Epithelial cell of esophagus (primary cell): ENCODE measurements around the gene CCDC177.
A peak's percentile ranks its signal among the peaks of the same experiment; 100 is the strongest.

Source experiments
- DNase-seq: peaks from one replicate; pipeline ENCODE4 v3.0.0; 2010; ENCODE audit warnings: low read depth
- H3K4me3 ChIP-seq: 2 replicates; pipeline ENCODE4 v1.5.1; 2011; ENCODE audit warnings: mild to moderate bottlenecking, low read length, control low read depth
- TF ChIP-seq, protein P1 (sequence below): IDR thresholded peaks from 2 replicates; pipeline ENCODE4 v1.5.1; 2011; ENCODE audit warnings: low read depth, mild to moderate bottlenecking, low read length, control low read depth, inconsistent platforms; ENCODE audit not compliant: insufficient read depth; ENCODE audit errors: missing control alignments

Gene CCDC177

GRCh38 chr14:69567563-69567962 is 7.1 kb downstream of the CCDC177 start:
- no peak for DNase-seq
- TF ChIP-seq, protein P1, sequence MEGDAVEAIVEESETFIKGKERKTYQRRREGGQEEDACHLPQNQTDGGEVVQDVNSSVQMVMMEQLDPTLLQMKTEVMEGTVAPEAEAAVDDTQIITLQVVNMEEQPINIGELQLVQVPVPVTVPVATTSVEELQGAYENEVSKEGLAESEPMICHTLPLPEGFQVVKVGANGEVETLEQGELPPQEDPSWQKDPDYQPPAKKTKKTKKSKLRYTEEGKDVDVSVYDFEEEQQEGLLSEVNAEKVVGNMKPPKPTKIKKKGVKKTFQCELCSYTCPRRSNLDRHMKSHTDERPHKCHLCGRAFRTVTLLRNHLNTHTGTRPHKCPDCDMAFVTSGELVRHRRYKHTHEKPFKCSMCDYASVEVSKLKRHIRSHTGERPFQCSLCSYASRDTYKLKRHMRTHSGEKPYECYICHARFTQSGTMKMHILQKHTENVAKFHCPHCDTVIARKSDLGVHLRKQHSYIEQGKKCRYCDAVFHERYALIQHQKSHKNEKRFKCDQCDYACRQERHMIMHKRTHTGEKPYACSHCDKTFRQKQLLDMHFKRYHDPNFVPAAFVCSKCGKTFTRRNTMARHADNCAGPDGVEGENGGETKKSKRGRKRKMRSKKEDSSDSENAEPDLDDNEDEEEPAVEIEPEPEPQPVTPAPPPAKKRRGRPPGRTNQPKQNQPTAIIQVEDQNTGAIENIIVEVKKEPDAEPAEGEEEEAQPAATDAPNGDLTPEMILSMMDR = no peak
- H3K4me3 ChIP-seq = no peak overlapping the region

GRCh38 chr14:69561893-69562292 is 12.8 kb downstream of the CCDC177 start:
- TF ChIP-seq, protein P1 = no peak
- no peak overlapping the region for H3K4me3 ChIP-seq
- no peak for DNase-seq

DNA sequence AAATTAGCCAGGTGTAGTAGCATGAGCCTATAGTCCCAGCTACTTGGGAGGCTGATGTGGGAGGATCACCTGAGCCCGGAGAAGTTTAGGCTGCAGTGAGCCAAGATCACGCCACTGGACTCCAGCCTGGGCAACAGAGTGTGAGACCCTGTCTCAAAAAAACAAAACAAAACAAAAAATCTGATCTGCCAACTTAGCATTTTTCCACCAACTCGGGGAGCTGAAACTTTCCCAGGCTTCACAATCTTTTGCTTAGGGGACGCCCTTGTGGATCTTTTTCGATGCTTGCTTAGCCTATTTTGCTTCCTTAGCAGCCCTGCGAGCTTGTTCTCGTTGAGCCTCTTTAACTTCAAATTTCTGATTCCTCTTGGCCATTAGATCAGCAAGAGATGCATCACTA is 13.8 kb downstream of the CCDC177 start:
- no peak overlapping the region for H3K4me3 ChIP-seq
- TF ChIP-seq, protein P1 = no peak
- DNase-seq = no peak

- TF ChIP-seq, protein P1 = no peak
- DNase-seq = peak; percentile 42
- no peak overlapping the region for H3K4me3 ChIP-seq
These were observed 15.1 kb downstream of the CCDC177 start for GRCh38 chr14:69559581-69560011.

DNA sequence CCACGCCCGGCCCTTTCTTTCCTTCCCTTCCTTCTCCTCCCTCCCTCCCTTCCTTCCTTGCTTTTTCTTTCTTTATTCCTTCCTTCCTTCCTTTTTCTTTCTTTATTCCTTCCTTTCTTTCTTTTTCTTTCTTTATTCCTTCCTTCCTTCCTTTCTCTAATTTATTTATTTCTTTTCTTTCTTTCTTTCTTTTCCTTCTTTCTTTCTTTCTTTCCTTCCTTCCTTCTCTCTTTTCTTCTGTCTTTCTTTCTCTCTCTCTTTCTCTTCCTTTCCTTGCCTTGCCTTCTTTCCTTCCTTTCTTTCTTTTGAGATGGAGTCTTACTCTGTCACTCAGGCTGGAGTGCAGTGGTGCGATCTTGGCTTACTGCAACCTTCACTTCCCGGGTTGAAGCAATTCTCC is 15.9 kb downstream of the CCDC177 start:
- DNase-seq = no peak
- H3K4me3 ChIP-seq = no peak overlapping the region
- TF ChIP-seq, protein P1 = no peak

GRCh38 chr14:69554500-69554899 is 20.2 kb downstream of the CCDC177 start:
- DNase-seq = no peak
- H3K4me3 ChIP-seq = no peak overlapping the region

GRCh38 chr14:69553252-69553651 is 21.4 kb downstream of the CCDC177 start:
- H3K4me3 ChIP-seq = no peak overlapping the region
- TF ChIP-seq, protein P1 = no peak
- DNase-seq = peak; percentile 92

More at GRCh38 chr14:69554500-69554899, 20.2 kb downstream of the CCDC177 start:
- TF ChIP-seq, protein P1 = no peak
